ENCODE data around the gene PRKD2.

The PRKD2 gene

GRCh38 chr19:46646402-46646801 lies 70.5 kb downstream of the PRKD2 start:
- H3K27ac Mint-ChIP-seq, result no peak overlapping the region
- peaks cover 23% of the 10 kb centered on the region for H3K4me1 Mint-ChIP-seq
- peaks cover 31% of the 10 kb centered on the region for H3K36me3 Mint-ChIP-seq (ENCODE audit: low read depth)
- TF ChIP-seq CTCF (IDR thresholded peaks at IDR 0.05; ENCODE audit: unreplicated experiment in 3 of 3), result no peak
- no peak overlapping the region for H3K4me3 Mint-ChIP-seq
- H3K9me3 Mint-ChIP-seq, result peaks cover 13% of the 10 kb centered on the region
- H3K27me3 Mint-ChIP-seq (ENCODE audit: low read depth), result peaks cover 39% of the 10 kb centered on the region

- TF ChIP-seq CTCF (IDR thresholded peaks at IDR 0.05; ENCODE audit: unreplicated experiment in 3 of 3), result no peak
- H3K27ac Mint-ChIP-seq, result peak overlapping the region; percentile 31 to 53 (median 44)
- H3K9me3 Mint-ChIP-seq, result peaks cover 8% of the 10 kb centered on the region
- no peak overlapping the region for H3K4me3 Mint-ChIP-seq
- H3K27me3 Mint-ChIP-seq (ENCODE audit: low read depth), result peaks cover 29% of the 10 kb centered on the region
- H3K36me3 Mint-ChIP-seq (ENCODE audit: low read depth), result peaks cover 17% of the 10 kb centered on the region
- H3K4me1 Mint-ChIP-seq, result peaks cover 22% of the 10 kb centered on the region
Observed at GRCh38 chr19:46644720-46645119, 72.2 kb downstream of the PRKD2 start.

GRCh38 chr19:46640656-46641055 lies 76.3 kb downstream of the PRKD2 start:
- peaks cover 2% of the 10 kb centered on the region for H3K36me3 Mint-ChIP-seq (ENCODE audit: low read depth)
- no peak for TF ChIP-seq CTCF (IDR thresholded peaks at IDR 0.05; ENCODE audit: unreplicated experiment in 3 of 3)
- H3K4me1 Mint-ChIP-seq, result peaks cover 11% of the 10 kb centered on the region
- peak overlapping the region in 1 of 3 experiments; percentile 82 for H3K27ac Mint-ChIP-seq
- H3K9me3 Mint-ChIP-seq, result no peaks in the 10 kb centered on the region
- H3K27me3 Mint-ChIP-seq (ENCODE audit: low read depth), result peaks cover 12% of the 10 kb centered on the region
- H3K4me3 Mint-ChIP-seq, result peak overlapping the region; percentile 63 to 72 (median 71)

GRCh38 chr19:46639358-46640182 lies 77.3 kb downstream of the PRKD2 start:
- H3K9me3 Mint-ChIP-seq, result no peaks in the 10 kb centered on the region
- no peak for TF ChIP-seq CTCF (IDR thresholded peaks at IDR 0.05; ENCODE audit: unreplicated experiment in 3 of 3)
- peaks cover 5% of the 10 kb centered on the region for H3K4me1 Mint-ChIP-seq
- H3K27ac Mint-ChIP-seq, result peak overlapping the region in 1 of 3 experiments; percentile 41
- peak overlapping the region in 2 of 3 experiments; percentile 71 to 72 for H3K4me3 Mint-ChIP-seq
- H3K36me3 Mint-ChIP-seq (ENCODE audit: low read depth), result no peaks in the 10 kb centered on the region
- H3K27me3 Mint-ChIP-seq (ENCODE audit: low read depth), result peaks cover 15% of the 10 kb centered on the region

GRCh38 chr19:46637224-46637623 lies 79.7 kb downstream of the PRKD2 start:
- Mint-ChIP-seq H3K4me1 (peaks cover 21% of the 10 kb centered on the region), H3K4me3 (no peak overlapping the region), H3K36me3 (ENCODE audit: low read depth) (no peaks in the 10 kb centered on the region), H3K9me3 (no peaks in the 10 kb centered on the region), H3K27me3 (ENCODE audit: low read depth) (peaks cover 20% of the 10 kb centered on the region), H3K27ac (no peak overlapping the region)
- TF ChIP-seq CTCF (IDR thresholded peaks at IDR 0.05; ENCODE audit: unreplicated experiment in 3 of 3), result no peak

Measured in nephron (organoid).